Heart left ventricle (tissue), 13 donors: ENCODE data around the gene KLHL22.

Experiments
- POLR2A ChIP-seq, 2 donors: fragments of 450-650 bp; IDR thresholded peaks; one replicate each; pipeline ENCODE4 v1.6.1; 2017; ENCODE audit warnings: antibody characterized with exemption in 2 of 2, mild to moderate bottlenecking in 2 of 2, moderate library complexity in 2 of 2
- TF ChIP-seq, protein P1 (sequence below), 12 donors: fragments of 200-600 bp; sonication (generic) in 4 of 12; IDR thresholded peaks; one replicate each; pipeline versions ENCODE4 v1.5.0 to v1.8.0; 2018 to 2022; ENCODE audit warnings: antibody characterized with exemption in 12 of 12, mild to moderate bottlenecking in 5 of 12
- donor health status: ischemic (EF 13 %, LVEDD 7.1; RV severe dilation, severe dysfunction).
- donor health status: DM: no; HTN: yes; CAD: no.
- donor health status: DM: no; HTN: no; CAD: no.
- donor health status: ischemic (EF 25% LVEDD 6.9; RV normal size, moderate dysfunction).
- donor health status: ischemic (EF 25% LVEDD 5.7; RV mildly dilated, moderate dysfunction).
- donor health status: ischemic (EF 35%, LVEDD 5.7; RV mildly dilated, moderate dysfunction).
- donor health status: nonischemic (EF 11% LVEDD 7.7; RV severe dilation, severe dysfunction).
- donor health status: DM: yes; HTN: yes; CAD: no.
- donor health status: PGD.
- donor health status: ischemic (EF 29% LVEDD 5.4; RV normal size, mild dysfunction).
- donor health status: nonischemic (EF 23%, LVEDD 6.1; RV moderate dilation, normal function).

DNA sequence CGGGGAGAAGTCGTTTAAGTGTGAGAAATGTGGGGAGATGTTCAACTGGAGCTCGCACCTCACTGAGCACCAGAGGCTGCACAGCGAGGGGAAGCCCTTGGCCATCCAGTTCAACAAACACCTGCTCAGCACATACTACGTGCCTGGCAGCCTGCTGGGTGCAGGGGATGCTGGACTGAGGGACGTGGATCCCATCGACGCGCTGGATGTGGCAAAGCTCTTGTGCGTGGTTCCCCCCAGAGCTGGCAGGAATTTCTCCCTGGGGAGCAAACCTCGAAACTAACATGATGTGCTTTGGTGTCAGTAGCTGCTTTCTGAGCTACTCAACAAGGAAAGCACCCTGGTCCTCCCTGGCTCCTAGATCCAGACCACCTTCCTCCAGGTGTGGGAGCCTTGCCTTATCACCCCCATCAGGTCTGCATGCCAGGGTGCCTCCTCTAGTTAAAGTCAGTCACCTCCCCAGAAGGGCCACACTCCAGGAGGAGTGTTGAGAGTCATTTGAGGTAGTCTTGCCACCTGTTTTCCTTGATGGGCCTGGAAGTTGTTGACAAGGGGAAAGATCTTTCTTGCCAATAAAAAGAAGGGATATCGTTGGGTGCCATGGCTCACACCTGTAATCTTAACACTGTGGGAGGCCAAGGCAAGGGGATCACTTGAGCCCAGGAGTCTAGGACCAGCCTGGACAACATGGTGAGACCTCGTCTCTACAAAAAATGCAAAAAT lies 88.7 kb downstream of the KLHL22 start:
- no peak for TF ChIP-seq POLR2A (IDR thresholded peaks at IDR 0.05)
- TF ChIP-seq, protein P1, sequence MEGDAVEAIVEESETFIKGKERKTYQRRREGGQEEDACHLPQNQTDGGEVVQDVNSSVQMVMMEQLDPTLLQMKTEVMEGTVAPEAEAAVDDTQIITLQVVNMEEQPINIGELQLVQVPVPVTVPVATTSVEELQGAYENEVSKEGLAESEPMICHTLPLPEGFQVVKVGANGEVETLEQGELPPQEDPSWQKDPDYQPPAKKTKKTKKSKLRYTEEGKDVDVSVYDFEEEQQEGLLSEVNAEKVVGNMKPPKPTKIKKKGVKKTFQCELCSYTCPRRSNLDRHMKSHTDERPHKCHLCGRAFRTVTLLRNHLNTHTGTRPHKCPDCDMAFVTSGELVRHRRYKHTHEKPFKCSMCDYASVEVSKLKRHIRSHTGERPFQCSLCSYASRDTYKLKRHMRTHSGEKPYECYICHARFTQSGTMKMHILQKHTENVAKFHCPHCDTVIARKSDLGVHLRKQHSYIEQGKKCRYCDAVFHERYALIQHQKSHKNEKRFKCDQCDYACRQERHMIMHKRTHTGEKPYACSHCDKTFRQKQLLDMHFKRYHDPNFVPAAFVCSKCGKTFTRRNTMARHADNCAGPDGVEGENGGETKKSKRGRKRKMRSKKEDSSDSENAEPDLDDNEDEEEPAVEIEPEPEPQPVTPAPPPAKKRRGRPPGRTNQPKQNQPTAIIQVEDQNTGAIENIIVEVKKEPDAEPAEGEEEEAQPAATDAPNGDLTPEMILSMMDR (IDR thresholded peaks at IDR 0.05), result no peak
